IPS DF 19.7 (cell line): ENCODE results near the gene C17orf113.
"Not testable (repeated sequence)": the region's sequence is repeated elsewhere in the genome, so short reads cannot be mapped to it uniquely, and the experiment has no call there.

Source experiments
- DNase-seq: peaks from one replicate; pipeline ENCODE4 v3.0.0-alpha.2; 2013; ENCODE audit warnings: low read depth, low spot score

Gene C17orf113

DNA sequence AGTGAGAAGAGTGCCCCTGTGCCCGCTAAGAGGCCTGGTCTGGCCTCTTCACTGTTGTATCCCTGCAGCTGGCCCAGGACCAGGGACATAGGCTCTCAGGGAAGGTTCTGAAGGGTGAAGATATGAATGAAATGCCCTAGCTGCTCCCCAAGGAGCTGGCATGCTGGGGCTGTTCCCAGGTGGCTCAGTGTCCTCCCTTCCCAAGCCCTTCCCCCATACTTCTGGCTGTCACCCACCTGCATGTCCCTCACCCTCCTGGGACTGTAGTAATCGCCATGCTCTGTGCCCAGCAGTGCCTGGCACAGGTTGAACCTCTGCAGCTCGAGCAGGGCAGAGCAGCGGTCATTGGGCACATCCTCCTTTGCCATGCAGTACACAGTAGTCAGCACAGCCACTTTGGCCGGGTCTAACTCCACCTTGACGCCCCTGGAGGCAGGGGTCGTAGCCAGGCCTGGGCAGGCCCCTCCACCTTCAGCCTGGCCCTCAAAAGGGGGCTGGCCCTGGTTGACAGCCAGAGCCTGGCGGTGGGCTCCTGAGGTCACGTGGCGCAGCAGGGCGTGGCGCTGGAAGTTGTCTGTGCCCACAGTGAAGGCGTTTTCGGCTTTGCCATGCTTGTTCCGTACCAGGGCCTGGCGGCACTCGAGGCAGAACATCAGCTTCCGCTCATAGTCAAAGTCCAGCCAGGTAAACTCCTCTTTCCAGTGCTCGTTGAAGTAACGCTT is 7.6 kb downstream of the C17orf113 start:
- DNase-seq, result no peak

DNA sequence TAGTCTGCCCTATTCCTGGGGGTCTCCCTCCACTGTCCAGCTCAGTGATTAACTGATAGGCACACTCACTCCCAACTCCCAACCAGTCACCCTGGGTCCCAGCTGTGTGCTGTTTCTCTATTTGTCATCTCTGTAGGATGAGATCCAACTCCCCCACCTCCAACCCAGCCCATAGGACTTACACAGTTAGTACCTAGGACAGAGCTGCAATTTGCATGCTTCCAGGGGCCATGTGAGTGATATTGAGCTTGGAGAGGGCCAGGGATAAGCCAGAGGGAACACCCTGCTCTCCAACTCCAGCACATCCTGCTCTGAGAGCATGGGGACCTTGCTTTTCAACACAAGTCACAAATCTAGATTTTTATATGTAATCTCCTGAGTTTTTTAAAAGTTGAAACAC is 8.8 kb downstream of the C17orf113 start:
- DNase-seq, result no peak

DNA sequence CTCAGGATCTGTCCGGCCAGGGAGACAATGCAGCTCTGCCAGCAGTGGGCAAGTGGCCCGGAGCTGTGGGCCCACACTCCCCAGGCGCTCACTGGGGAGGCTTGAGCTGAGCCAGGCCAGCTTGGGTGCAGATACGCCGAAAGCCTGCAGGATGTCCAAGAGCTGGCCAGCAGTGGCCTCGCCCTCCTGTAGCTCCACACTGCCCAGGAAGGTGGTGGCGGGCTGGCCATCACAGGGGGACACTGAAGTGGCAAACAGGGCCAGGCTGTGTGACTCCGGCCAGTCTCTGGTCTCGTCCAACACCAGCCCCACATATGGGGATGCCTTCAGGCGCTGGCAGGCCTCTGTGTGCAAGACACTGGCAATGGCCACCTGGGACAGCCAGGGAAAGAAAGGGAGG is 9.6 kb downstream of the C17orf113 start:
- no peak for DNase-seq

DNA sequence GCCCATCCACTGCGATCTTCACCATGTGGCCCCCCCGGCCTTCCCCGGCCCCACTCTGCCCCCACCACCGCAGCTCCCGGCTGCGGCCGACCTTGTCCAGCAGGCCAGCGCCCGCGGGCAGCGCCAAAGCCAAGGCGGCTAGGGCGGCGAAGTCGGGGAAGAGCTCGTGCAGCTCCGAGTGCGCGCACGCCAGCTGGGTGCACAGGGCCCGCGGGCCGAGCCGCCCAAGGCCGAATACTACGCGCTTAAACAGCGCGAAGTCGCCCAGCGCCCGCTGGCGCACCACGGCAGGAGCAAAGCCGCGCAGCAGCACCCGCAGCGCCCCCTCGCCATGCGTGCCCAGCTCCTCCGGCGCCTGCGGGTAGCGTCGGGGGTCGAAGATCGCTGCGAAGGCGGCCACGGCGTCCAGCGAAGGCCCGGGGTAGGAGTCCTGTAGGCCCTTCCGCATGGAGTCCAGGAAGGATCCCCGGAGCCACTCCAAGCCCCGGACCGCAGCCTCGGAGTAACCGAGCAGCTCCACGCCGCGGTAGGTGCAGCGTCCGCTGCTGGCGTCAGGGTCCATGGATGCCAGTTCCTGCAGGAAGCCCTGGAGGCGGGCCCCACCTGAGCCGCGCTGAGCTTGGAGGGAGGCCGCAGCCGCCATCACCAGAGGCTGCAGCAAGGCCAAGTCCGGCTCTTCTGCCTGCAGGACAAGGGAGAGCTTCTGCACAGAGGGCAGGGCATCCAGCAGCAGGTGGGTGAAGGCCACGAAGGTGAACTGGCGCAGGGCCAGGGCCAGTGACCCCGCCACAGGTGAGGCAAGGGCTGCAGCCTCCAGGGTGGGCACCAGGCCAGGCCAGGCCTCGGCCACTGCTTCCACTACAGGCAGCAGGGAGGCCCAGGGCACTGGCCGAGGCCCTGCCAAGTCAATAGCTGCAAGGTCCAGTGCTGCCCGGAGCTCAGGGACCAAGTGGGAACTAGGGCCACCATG is 10.3 kb downstream of the C17orf113 start:
- DNase-seq, result no peak

DNA sequence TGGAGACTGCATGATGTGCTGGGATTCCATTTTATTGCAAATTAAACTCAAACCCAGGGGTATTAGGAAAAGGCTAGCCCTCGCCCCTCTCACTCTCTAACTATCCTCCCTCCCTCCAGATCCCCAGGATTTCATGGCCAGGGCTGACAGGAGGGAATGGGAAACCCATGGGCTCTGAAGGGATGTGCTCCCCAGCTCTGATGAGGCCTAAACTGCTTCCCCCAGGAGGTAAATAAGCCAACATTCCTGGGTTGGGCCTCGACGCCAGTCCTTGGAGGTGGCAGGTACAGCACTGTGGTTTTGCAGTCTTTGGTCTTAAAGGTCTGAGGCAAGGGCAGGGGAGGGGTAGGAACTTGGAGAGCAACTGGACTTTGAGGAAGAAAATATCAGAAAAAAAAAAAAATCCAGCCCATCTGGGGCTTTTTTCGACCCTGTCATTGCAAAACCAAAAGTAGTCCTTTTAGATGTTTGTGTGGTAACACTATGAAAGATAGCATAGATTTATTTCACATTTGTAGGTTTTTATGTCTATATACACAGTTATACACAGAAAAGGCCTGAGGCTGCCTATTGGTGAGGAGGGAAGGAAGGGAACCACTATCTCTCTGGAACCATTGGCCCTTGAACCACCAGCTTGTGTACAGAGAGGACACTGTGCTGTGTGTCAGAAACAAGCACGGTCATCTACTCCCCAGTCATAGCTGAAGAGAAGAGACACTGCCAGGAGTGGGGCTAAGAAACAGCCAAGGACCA is 12.0 kb downstream of the C17orf113 start:
- no peak for DNase-seq

DNA sequence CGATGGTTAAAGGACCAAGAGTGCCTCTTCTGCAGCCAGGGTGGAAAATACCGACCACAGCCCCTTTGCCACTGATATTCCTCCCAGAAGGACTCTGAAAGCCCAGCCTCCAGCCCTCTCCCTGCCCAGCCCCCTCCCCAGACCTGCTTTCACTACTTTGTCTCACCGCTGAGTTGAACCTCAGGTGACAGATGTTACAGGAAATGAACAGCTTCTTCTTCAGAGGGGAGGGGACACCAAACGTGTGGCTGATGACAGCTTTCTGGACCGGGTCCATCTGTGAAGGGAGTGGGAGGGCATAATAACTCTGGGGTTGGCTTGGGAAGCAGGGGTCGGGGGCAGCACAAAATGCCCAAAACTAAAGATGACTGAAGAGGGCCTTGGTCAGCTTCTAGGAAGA is 16.3 kb downstream of the C17orf113 start:
- no peak for DNase-seq

DNA sequence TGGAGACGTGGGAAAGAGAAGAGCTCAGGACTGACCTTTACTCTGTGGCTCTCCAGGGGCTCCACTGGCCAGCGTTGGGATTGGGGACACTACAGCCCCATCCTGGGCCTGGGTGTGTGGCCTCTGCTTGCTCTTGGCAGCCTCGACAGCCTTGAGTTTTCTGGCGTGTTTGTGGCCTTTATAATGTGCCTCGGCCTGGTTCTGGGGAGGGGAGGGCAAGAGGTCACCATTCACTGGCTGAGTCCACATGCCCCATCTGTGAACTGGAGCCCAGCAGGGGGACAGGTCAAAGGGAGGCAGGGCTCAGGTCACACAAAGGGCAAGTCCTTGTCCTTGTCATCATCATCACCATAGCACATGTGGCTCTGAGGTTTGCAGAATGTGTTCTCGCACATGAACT is 18.8 kb downstream of the C17orf113 start:
- DNase-seq, result no peak

DNA sequence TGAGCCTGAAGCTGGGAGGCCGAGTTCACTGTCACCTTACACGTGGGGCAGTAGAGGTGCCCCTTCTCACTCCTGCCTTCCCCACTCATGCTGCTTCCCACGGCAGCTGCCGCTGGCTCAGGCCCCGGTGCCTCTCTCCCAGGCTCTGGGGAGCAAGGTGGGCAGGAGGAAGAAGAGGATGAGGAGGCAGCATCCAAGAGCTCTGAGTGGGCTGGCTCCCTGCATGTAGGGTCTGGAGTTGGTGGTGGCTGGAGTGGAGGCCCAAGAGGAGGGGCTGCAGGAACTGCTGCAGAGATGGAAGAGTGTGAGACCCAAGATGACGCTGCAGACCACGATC is 21.6 kb downstream of the C17orf113 start:
- no peak for DNase-seq

DNA sequence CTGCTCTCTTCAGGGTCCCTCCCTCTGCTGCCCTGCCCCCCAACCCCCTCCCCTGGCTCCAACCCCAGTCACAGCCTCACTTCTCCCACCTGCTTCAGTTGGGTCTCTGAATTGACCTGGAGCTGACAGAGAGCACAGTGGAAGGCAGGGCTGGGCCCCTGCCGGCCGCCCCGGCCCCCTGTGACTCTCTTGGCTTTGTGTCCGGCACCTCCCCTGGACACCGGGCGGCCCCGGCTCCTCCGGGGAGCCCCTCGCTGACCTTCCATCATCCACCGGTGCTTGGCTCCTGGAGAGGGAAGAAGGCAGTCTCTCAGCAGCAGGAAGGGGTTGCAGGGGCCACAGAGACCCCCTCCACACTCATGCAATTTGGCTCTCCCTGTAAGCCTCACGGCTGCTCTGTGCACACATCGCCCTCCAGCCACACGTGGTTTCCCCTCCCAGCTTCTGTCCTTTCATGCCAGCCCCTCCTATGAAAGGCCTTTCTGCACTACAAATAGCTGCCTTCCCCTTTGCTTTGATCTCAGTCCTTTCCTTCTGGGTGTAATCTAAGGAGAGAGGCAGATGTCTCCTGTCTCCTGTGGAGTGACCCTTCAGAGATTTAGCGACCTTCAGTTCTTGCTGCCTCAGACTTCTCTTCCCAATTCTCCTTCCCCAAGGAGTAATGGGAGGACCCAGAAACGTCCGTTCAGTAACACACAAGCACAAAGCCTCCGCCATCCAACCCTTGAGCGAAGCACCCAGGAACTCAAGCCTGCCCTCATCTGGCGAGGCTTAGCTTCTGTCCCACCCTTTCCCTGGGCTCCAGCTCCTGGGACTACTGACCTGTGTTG is 22.2 kb downstream of the C17orf113 start:
- no peak for DNase-seq

DNA sequence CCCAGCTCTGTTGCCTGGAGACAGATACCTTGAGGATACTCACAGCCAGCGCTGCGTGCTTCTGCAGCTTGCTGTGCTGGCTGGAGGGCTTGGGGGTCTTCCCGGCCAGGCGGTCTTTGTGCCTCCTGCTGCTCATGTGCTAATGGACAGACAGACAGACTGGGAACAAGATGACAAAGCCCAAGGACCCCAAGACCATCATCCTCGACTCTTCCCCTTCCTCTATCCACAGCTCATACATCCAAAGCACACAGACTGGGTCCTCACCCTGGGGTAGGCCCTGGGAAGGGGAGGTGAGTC is 22.9 kb downstream of the C17orf113 start:
- no peak for DNase-seq

DNA sequence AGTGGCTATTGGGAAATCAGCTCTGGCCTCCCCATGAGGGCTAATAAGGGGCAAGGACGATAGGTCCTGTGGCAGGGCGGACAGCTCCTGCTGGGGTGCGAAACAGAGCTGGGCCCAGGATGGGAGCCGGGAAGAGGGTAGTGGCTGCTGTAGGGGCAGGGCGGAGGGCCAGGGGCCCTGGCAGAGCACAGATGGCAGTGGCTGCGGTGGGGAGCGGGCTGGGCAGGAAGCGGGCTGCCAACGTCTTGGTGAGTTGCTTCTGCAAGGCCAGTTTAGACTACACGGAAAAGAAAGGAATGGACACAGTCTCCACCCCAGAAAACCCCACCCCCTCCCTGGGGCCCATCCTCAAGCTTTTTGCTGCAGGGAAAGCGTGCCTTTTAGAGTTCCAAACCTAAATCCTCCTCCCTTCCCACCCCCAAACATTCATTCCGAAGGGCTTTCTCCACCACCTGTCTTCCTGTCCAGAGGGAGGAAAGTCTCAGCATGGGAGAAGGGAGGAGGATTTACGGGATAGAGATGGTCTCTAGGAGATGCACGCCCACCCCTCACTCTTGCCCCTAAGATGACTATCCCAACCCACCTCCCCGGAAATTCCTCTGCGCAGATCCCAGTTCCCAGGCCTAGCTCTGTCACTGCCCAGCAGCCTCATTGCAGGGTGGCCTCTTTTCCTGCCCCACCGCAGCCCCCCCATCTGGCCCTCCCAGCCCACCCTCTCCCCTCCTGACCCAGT is 23.4 kb downstream of the C17orf113 start:
- no peak for DNase-seq

DNA sequence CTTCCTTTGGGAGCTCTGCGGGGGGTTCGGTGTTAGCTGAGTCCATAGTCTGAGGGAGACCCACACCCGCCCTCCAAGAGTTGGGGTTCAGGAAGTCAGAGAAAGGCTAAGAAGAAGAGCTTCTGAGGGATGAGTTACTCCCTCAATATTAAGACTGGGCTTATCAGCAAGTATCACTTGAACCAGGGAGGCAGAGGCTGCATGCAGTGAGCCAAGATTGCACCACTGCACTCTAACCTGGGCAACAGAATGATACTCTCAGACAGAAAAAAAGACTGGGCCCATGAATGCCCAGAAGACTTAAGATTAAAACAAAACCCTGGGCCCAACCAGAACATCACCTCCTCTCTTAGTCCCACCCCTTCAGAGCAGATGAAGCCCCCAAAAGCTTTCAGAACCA is 24.5 kb downstream of the C17orf113 start:
- DNase-seq, result no peak

DNA sequence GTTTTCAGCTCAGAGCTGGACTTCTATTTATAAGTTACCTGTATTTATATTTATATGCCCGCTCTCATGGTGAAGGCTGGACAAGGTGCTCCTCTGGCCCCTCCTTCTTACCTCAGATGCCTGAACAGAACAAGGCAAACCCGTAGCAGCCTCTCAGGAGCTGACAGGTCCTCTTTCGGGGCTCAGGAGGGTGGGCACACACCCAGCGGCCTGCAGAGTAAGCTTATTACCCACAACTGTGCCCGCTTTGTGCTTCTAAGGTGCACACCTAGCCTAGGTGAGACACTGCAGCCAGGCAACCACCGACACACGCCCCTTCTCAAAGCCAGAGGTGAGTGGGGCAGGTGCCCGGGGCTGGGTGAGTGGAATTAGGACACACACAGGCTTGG is 25.2 kb downstream of the C17orf113 start:
- no peak for DNase-seq

DNA sequence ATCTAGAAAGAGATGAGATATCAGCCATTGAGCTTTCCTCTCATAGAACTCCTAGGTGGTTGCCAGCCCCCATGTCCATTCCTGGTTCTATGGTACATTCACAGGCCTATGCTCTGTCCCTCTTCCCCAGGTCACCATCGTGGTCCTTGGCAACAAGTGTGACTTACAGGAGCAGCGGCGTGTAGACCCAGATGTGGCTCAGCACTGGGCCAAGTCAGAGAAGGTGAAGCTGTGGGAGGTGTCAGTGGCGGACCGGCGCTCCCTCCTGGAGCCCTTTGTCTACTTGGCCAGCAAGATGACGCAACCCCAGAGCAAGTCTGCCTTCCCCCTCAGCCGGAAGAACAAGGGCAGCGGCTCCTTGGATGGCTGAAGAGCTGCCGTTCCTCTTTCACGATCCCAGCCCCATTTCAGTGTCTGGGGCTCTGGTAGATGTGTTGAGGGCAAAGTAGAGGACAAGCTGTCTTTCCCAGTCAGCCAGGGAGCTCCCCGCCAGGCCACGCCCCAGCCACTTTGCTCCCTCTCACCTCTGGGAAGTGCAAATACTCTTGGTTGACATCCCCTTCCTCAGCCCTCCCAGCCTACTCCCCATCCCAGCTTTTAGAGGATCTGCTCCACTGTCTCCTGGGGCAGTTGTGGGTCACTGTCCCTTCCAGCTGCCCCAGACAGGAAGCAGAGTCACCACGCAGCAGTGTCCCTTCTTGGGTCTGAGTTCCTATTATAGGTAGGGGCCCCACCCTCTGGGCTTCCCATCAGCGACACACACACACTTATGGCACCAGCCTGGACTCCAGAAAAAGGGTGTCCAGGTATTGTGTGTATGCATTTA is 26.7 kb downstream of the C17orf113 start:
- DNase-seq, result no peak

DNA sequence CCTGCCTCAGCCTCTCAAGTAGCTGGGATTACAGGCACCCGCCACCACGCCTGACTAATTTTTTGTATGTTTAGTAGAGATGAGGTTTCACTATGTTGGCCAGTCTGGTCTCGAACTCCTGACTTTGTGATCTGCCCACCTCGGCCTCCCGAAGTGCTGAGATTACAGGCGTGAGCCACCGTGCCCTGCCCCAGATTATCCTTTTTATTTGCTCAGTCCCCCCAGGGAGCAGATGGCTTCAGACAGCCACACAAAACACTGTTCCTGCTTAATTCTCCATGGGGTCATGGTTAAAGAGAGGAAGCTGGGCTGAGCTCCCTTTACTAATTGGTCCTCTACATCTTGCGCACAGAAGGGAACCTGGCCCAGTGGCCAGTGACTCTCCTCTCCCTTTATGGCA is 29.6 kb downstream of the C17orf113 start:
- not testable (repeated sequence) for DNase-seq

DNA sequence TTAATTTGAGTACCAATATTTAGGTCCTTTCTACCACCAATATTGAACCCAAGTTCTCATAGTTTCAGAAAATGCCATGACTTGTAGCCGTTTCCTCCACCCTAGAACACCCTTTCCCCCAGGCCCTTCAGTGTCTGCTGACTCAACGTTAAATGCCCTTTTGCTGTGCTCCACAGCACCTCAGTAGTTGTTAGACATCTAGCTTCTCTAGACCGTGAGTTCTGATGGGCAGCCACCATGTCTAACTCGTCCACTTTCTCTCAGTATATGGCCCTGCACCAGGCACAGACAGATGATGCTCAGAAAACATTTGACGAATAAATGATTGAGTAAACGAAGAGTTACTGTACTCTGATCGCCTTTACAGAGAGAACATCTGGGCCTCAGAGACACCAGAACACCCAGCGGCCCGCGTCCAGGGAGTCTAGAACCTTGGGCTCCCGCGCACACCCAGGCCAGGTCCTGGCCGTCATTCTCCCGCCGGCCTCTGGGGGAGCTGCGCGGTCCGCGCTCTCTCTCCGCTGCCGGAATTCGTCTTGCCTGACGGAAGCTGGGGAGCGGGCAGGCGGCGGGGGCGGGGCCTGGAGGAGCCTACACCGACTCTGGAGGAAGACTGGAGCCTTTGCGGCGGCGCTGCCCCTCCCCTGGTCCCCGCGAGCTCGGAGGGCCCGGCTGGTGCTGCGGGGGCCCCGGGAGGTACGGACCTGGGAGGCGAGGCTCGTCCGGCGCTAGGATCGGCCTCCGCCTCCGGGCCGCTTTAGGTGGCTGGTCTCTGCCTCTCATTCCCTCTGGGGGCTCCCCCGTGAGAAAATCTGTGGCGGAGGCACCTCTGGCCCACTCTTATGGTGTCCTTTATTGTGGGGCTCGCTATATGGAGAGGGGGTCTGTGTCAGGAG is 30.6 kb downstream of the C17orf113 start, which contains the start of gene NKIRAS2:
Gene NKIRAS2 (plus strand): TSS at position 582 of the 896 bp plus-strand sequence. CDS start 1,488 bp downstream, outside the sequence.
- DNase-seq, result no peak

DNA sequence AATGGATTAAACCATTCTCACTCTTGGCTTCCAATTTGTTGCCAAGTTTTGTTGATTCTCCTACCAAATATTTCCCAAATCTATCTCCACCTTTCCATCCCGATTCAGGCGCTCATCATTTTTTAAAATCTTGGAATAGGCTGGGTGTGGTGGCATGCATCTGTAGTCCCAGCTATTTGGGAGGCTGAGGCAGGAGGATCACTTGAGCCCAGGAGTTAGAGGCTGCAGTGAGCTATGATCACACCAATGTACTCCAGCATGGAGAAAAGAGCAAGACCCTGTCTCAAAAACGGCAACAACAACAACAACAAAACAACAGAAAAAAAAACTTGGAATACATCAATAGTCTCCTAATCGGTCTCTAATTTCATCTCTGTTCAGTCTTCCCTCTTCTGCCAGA is 31.4 kb downstream of the C17orf113 start:
- DNase-seq, result no peak

DNA sequence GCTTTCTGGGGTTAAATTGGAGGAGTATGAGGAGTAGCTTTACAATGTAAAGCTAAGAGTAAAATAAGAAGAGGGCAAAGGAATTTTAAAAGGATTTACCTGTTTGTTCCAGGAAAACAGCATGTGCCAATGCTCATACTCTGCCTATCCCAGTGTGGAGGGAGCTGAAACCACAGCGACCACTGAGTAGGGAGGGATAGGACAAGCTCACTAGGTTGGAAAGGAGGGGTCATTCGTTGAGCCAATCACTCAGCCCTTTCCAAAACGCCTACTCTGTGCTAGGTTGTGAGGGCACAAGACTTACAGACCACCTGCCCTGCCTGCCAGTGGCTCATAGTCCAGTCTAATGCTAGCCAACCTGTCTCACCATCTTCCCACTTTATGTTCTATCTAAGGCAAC is 32.1 kb downstream of the C17orf113 start:
- no peak for DNase-seq

DNA sequence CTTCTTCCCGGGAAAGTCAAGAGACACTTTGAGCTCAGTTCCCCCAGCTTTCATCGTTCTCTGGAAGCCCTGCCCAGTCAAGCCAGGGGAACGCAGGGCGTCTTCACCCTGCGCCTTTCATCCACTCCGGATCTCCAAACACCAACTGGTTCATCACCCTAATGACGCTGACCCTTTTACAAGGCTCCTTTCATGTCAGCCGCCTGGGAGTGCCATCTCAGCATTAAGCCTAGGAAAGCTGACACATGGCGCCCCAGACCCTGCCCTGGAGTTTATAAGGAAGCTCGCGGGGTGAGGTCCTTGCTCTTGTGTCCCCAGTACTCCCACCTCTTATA is 32.6 kb downstream of the C17orf113 start:
- DNase-seq, result no peak
